Measurements from ENCODE around the gene SHISA9.

Gene SHISA9

DNA sequence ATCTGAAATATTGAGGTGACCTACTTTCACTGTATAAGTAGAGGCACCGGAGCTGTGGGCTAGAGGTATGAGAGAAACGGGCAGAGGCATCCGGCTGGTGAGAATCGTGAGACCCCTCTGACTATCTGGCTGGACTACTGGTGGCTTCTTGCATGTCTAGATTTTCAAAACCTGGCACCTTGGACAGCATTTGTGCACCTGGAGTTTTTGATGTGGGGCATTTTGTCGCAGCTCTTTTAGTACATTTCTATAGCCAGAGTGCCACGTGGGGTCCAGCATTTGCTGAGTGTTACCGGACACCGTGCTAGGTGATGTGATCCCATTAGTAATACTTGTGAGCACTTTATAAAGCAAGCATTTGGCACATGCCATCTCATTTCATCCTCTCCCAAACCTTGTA is 32.6 kb upstream of the SHISA9 start:
- no peaks in the 10 kb centered on the region for H3F3A ChIP-seq (ENCODE audit: control insufficient read depth, insufficient read depth)
- H3K79me2 ChIP-seq (ENCODE audit: control insufficient read depth, low read length), result no peaks in the 10 kb centered on the region
- H3K9me3 ChIP-seq (ENCODE audit: control insufficient read depth, insufficient read depth, low read length), result no peaks in the 10 kb centered on the region
- H3K4me1 ChIP-seq (ENCODE audit: control insufficient read depth, low read length), result peaks cover 4% of the 10 kb centered on the region; the same call in 1 of the 2 replicates
- H3K36me3 ChIP-seq (ENCODE audit: control insufficient read depth, low read length), result no peaks in the 10 kb centered on the region
- no peaks in the 10 kb centered on the region for H3K9me2 ChIP-seq (replicated peaks; ENCODE audit: control insufficient read depth, low read length)
- no peak for TF ChIP-seq EZH2phosphoT487 (IDR thresholded peaks at IDR 0.05; ENCODE audit: borderline replicate concordance, low read length)
- TF ChIP-seq, protein P1, sequence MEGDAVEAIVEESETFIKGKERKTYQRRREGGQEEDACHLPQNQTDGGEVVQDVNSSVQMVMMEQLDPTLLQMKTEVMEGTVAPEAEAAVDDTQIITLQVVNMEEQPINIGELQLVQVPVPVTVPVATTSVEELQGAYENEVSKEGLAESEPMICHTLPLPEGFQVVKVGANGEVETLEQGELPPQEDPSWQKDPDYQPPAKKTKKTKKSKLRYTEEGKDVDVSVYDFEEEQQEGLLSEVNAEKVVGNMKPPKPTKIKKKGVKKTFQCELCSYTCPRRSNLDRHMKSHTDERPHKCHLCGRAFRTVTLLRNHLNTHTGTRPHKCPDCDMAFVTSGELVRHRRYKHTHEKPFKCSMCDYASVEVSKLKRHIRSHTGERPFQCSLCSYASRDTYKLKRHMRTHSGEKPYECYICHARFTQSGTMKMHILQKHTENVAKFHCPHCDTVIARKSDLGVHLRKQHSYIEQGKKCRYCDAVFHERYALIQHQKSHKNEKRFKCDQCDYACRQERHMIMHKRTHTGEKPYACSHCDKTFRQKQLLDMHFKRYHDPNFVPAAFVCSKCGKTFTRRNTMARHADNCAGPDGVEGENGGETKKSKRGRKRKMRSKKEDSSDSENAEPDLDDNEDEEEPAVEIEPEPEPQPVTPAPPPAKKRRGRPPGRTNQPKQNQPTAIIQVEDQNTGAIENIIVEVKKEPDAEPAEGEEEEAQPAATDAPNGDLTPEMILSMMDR (IDR thresholded peaks at IDR 0.05; ENCODE audit: low read depth, low read length, poor library complexity, severe bottlenecking), result no peak
- no peak overlapping the region for H3K27ac ChIP-seq (ENCODE audit: low read depth, low read length)
- H3K4me3 ChIP-seq (ENCODE audit: low read length), result no peak overlapping the region
- H4K20me1 ChIP-seq (ENCODE audit: control insufficient read depth, insufficient read depth, low read depth, low read length), result no peaks in the 10 kb centered on the region
- H3K27me3 ChIP-seq (ENCODE audit: control insufficient read depth, low read length), result no peaks in the 10 kb centered on the region
- H3K4me2 ChIP-seq (ENCODE audit: low read length), result no peak overlapping the region

DNA sequence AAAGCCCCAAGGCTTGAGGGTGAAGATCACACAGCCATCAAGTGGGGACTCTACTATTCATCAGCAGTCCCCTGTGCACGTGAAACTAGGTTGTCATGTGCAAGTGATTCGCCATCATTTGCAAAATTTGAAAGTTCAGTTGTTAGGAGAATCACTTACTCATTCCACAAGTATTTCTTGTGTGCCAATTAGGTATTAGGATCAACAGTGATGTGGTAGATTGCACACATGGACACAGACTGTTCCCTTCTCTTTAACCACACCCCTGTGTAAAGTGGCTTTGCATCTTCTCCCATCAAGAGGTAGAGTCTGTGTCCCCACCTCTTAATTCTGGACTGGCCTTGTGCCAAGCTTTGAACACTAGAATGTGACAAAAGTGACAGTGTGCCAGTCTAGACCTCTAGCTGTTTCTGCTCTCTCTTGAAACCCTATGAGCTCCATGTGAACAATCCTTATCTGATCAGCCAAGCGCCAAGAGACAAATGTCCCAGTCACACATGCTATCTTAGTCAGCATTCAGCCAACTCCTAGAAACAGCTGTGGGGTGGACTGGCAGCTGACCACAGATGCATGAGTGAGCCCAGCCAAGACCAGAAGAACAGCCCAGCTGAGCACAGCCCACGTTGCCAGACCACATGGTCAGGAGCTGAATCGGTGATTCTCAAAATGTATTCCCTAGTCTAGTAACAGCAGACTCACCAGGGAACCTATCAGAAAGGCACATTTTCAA is 31.5 kb upstream of the SHISA9 start:
- no peak for TF ChIP-seq EZH2phosphoT487 (IDR thresholded peaks at IDR 0.05; ENCODE audit: borderline replicate concordance, low read length)
- TF ChIP-seq, protein P1 (IDR thresholded peaks at IDR 0.05; ENCODE audit: low read depth, low read length, poor library complexity, severe bottlenecking), result no peak
- H3K9me3 ChIP-seq (ENCODE audit: control insufficient read depth, insufficient read depth, low read length), result no peaks in the 10 kb centered on the region
- no peaks in the 10 kb centered on the region for H3K9me2 ChIP-seq (replicated peaks; ENCODE audit: control insufficient read depth, low read length)
- H3K27ac ChIP-seq (ENCODE audit: low read depth, low read length), result no peak overlapping the region
- H3K79me2 ChIP-seq (ENCODE audit: control insufficient read depth, low read length), result no peaks in the 10 kb centered on the region
- H3F3A ChIP-seq (ENCODE audit: control insufficient read depth, insufficient read depth), result no peaks in the 10 kb centered on the region
- no peaks in the 10 kb centered on the region for H4K20me1 ChIP-seq (ENCODE audit: control insufficient read depth, insufficient read depth, low read depth, low read length)
- H3K36me3 ChIP-seq (ENCODE audit: control insufficient read depth, low read length), result no peaks in the 10 kb centered on the region
- H3K4me1 ChIP-seq (ENCODE audit: control insufficient read depth, low read length), result peaks cover 4% of the 10 kb centered on the region; the same call in 1 of the 2 replicates
- no peak overlapping the region for H3K4me2 ChIP-seq (ENCODE audit: low read length)
- no peak overlapping the region for H3K4me3 ChIP-seq (ENCODE audit: low read length)
- no peaks in the 10 kb centered on the region for H3K27me3 ChIP-seq (ENCODE audit: control insufficient read depth, low read length)

DNA sequence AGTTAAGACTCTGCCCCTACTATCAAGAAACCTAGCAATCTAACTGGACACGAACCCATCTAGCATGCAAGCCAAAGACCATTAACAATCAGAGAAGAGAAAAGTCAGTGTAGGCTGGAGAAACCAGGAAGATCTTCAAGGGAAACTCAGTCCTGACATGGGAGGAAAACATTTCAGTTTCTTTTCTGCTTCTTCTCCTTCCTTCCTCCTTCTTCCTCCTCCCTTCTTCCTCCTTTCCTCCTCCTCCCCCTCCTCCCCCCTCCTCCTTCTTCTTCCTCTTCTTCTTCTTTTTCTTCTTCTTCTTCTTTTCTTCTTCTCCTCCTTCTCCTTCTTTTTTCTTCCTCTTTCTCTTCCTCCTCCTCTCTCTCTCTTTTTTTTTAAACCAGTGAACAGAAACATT is 29.6 kb upstream of the SHISA9 start:
- Histone ChIP-seq H3K4me3 (ENCODE audit: low read length) (no peak overlapping the region), H3K4me2 (ENCODE audit: low read length) (no peak overlapping the region), H3K27me3 (ENCODE audit: control insufficient read depth, low read length) (no peaks in the 10 kb centered on the region), H3K9me2 (replicated peaks; ENCODE audit: control insufficient read depth, low read length) (no peaks in the 10 kb centered on the region), H3K27ac (ENCODE audit: low read depth, low read length) (no peak overlapping the region), H3F3A (ENCODE audit: control insufficient read depth, insufficient read depth) (no peaks in the 10 kb centered on the region), H3K79me2 (ENCODE audit: control insufficient read depth, low read length) (no peaks in the 10 kb centered on the region), H4K20me1 (ENCODE audit: control insufficient read depth, insufficient read depth, low read depth, low read length) (no peaks in the 10 kb centered on the region), H3K36me3 (ENCODE audit: control insufficient read depth, low read length) (no peaks in the 10 kb centered on the region), H3K9me3 (ENCODE audit: control insufficient read depth, insufficient read depth, low read length) (no peaks in the 10 kb centered on the region), H3K4me1 (ENCODE audit: control insufficient read depth, low read length) (peaks cover 4% of the 10 kb centered on the region; the same call in 1 of the 2 replicates)
- TF ChIP-seq, protein P1 (IDR thresholded peaks at IDR 0.05; ENCODE audit: low read depth, low read length, poor library complexity, severe bottlenecking), result no peak
- no peak for TF ChIP-seq EZH2phosphoT487 (IDR thresholded peaks at IDR 0.05; ENCODE audit: borderline replicate concordance, low read length)
